Erythroblast (primary cell): ENCODE results near the gene ADAP1.

ENCODE experiments used
- GATA1 ChIP-seq: IDR thresholded peaks from 2 replicates; pipeline ENCODE4 v1.6.1; 2011; ENCODE audit warnings: low read depth, mild to moderate bottlenecking, control low read depth, low read length, moderate library complexity
- POLR2A ChIP-seq: IDR thresholded peaks from 2 replicates; pipeline ENCODE4 v1.6.1; 2011; ENCODE audit warnings: mild to moderate bottlenecking, low read length

DNA sequence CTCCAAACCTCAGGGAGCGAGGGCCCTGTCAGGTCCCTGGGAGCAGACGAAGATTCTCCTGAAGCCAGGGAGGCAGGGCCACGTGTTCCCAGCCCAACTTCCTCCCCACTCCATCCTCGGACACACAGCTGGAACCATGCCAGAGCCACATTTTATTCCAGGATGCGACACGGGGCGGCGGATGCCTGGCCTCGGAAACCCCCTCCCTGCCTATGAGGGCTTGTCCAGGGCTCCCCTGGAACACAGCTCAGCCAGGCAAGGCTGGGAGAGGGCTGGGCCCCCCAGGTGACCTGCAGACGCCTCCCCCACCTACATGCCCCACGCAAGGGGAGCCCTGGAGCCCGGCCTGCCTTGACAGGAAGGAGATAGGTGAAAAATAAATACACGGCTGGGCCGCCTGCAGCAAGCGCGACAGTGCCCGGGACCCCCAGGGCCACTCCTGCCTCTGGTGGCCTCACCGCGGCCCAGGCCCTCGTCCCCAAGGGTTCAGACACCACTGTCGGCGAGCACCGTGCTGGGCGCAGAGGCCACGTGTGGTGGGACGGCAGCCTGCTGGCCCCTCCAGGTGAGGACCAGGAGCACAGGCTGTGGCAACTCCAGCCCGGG is 56.6 kb downstream of the ADAP1 start:
- TF ChIP-seq POLR2A (no peak), GATA1 (no peak)
